GM21576 (cell line): ENCODE results near the gene GBF1.
A peak's percentile ranks its signal among the peaks of the same experiment; 100 is the strongest.

Experiments
- ATAC-seq: cut with Tn5 transposase; IDR thresholded peaks from one replicate; pipeline ENCODE4 v1.9.1; 2021; ENCODE audit warnings: mild to moderate bottlenecking, moderate library complexity; ENCODE audit not compliant: unreplicated experiment

GBF1 gene

DNA sequence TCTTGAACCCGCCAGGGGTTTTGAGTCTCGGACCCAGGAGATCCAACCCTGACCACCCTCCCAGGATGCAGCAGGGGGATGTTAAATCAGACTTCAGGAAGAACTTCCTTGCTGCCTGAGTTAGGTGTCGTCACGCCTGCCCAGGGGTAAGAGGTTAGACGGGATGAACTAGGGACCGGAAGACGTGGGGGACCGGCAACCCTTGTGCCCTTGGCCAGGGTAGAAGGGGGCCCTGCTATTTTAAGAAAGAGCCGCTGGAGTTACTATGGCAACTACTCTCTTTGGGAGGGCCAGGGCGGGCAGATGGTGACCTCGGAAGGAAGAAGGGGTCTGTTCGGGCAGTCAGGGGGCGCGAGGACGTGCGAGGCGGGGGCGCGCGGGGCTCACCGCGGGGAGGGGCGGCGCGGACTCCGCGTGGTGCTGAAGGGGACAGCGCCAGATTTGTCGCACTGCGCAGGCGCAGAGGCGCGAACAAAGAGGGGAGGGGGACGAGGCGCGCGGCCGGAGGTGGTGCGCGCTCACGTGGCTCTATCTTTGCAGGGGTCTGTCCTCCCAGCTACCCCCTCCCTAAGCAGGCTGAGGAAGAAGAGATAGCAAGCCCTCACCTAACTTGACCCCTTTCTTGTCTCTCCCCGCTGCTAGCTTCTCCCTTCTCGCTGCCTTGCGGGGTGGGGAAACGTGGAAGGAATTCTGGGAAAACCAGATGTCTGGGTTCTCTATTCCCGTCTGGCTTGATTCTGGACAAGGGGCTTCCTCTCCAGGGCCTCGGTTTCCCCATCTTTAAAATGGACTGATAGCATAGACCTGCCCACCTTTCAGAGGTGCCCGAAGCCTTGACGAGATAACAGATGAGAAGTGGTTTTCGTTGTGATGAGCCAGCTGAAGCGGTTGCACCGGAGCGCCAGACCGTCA lies 174.2 kb downstream of the GBF1 start:
- no peak for ATAC-seq

- no peak for ATAC-seq
Measured at GRCh38 chr10:102420181-102420713, 174.9 kb downstream of the GBF1 start.

DNA sequence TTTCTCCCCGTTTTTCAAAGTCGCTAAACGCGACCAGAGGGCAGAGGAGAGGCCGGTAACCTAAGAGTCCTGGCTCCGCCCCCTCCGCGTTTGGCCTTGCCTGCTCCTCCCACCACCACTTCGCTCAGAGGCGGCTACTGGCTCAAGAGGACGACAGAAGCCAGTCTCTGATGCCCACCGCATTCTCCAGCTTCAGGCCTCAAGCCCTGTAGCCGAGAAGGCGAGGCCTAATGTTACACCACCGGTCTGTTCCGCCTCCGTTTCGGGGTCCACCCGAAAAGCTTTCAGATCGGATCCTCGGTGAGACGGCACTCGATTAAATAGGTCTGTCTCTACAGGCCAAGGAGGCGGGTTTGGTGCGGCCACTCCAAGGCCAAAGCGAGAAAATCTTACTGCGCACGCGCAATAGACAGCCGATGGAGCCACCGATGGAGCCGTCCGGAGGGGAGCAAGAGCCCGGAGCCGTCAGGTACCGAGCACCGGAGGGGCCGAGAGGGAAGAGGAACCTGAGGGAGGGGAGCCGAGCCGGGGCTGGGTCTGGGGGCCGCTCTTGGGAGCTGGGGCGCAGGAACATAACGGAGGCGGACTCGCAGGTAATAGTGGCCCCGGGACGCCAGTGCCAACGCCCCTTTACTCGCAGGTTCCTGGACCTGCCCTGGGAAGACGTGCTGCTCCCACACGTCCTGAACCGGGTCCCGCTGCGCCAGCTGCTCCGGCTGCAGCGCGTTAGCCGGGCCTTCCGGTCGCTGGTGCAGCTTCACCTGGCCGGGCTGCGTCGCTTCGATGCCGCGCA lies 175.6 kb downstream of the GBF1 start, which contains the start of gene FBXL15:
Gene FBXL15, plus strand, starts transcription at position 123 of the 793 bp plus-strand sequence. Its CDS starts 294 bp downstream, at position 417.
- ATAC-seq = peak; percentile 59

- no peak for ATAC-seq
Measured at GRCh38 chr10:102421507-102421756, 176.1 kb downstream of the GBF1 start.

DNA sequence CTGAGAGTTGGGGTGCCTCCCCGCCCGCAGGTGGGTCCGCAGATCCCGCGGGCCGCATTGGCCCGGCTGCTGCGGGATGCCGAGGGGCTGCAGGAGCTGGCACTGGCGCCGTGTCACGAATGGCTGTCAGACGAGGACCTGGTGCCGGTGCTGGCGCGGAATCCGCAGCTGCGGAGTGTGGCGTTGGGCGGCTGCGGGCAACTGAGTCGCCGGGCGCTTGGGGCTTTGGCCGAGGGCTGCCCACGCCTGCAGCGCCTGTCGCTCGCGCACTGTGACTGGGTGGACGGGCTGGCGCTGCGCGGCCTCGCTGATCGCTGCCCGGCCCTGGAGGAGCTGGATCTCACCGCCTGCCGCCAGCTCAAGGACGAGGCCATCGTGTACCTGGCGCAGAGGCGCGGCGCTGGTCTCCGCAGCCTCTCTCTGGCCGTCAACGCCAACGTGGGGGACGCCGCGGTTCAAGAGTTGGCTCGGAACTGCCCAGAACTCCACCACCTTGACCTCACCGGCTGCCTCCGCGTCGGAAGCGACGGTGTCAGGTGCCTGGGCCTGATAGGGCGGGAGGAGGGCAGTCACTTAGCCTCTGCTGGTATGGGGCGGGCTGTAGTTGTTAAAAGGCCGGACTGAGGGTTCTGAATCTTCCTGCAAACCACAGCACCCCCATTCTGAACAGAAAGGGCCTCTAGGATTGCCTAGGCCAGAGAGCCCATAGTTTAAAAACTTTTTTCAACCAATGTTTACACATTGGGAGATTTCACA lies 176.6 kb downstream of the GBF1 start:
- no peak for ATAC-seq

DNA sequence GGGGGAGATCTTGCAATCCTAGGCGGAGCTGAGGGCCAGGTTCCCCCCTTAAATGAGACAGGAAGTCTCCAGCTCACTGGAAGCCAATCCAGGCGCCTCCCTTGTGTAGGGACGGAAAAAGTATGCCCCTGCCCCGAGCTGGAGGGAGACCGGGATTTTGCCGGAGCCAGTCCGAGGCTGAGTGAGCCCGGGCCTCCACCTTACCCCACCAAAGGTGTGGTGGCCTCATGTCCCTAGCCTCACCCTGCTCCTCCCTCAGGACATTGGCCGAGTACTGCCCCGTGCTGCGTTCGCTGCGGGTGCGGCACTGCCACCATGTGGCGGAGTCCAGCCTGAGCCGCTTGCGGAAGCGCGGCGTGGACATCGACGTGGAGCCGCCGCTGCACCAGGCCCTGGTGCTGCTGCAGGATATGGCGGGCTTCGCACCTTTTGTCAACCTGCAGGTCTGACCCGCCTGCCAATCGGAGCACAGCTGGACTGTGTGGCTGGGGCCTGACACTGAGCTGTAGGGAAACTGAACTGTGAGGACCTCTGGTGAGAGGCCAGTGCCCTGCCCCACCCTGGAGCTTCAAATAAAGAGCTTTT lies 177.3 kb downstream of the GBF1 start:
- peak; percentile 25 for ATAC-seq

GRCh38 chr10:102423372-102423968 lies 178.1 kb downstream of the GBF1 start:
- ATAC-seq = no peak

DNA sequence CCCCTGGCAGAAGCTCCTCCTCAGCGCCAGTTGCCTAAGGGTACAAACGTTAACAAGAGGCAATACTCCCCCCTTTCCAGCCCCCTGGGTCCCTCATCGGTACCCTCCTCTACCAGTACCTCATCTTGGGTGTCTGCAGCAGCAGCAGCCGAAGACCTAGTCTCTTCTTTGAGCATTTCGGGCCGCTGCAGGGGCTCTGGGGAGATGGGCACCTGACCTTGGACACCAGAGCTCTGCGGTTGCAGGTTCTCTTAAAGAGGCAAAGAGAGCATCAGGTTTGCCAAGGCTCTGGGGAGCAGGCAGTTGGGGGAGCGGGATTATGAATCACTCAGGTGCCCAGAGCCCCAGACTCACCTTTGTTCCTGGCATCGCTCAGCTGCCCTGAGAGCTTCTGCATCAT lies 178.8 kb downstream of the GBF1 start:
- ATAC-seq = no peak

DNA sequence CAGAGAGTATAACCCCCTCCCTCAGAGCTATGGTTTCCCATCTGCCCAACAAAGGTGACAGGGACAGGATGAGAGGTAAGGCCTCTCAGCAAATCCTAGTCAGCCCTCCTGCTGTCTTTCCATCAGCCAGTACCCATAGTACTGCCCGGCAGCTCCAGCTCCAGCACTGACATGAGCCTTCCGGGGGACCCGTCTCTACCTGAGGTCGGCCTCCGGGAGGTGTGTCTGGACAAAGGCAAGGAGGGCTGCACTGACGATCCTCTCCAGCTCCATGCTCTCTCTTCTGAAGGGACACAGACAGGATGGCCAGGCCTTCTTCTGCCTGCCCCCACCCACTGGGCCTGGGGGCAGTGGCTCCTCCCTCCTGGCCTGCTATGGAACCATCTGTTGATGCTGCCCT lies 179.6 kb downstream of the GBF1 start:
- no peak for ATAC-seq

DNA sequence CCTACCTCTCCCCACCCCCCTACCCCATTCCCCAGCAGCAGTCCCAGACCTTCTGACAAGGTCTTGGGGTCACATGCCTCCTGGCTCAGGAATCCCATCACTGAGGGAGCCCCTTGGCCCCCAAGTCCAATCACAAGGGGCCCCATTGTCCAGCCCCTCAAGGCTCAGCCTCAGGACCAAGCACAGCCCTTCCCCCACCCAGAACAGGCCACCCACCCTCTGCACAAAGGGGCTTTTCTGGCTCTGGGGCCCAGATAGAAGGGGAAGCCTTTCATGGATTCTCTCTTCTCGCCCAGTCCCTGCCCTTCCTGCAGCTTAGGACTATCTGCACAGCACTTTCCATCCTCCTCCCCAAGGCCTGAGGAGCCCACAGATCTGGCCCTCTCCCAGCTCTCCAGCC lies 180.1 kb downstream of the GBF1 start:
- ATAC-seq = no peak

GRCh38 chr10:102426803-102427287 lies 181.5 kb downstream of the GBF1 start:
- no peak for ATAC-seq

GRCh38 chr10:102429468-102429867 lies 184.1 kb downstream of the GBF1 start:
- no peak for ATAC-seq

- no peak for ATAC-seq
Measured at GRCh38 chr10:102431452-102432124, 186.3 kb downstream of the GBF1 start.
